Tibial nerve (tissue), 4 donors: Measurements from ENCODE around the gene HIP1.

Source experiments
- CTCF ChIP-seq, 5 experiments: fragments of 200-600 bp in 3 of 5; fragments of 450-650 bp in 2 of 5; sonication (generic) in 3 of 5; IDR thresholded peaks; one replicate each; pipeline ENCODE4 v1.5.1; 2016 to 2019; ENCODE audit warnings: antibody characterized with exemption in 5 of 5, mild to moderate bottlenecking in 3 of 5, moderate library complexity in 2 of 5
- EP300 ChIP-seq, 2 donors: sonication (generic); formaldehyde crosslinking; IDR thresholded peaks; one replicate each; pipeline ENCODE4 v1.6.1; 2017; ENCODE audit warnings: antibody characterized with exemption in 2 of 2, mild to moderate bottlenecking in 1 of 2
- POLR2A ChIP-seq, 2 donors: fragments of 450-650 bp; IDR thresholded peaks; one replicate each; pipeline ENCODE4 v1.6.1; 2017; ENCODE audit warnings: antibody characterized with exemption in 2 of 2, mild to moderate bottlenecking in 2 of 2, moderate library complexity in 2 of 2

DNA sequence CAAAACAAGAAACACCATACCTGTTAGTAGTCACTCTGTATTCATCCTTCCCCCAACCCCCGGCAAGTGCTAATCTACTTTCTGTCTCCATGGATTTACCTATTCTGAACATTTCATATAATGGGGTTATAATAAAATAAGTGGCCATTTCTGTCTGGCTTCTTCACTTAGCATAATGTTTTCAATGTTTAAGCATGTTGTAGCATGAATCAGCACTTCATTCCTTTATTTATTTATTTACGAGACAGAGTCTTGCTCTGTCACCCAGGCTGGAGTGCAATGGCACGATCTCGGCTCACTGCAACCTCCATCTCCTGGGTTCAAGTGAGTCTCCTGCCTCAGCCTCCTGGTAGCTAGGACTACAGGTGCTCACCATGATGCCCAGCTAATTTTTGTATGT is 69.2 kb downstream of the HIP1 start:
- no peak for TF ChIP-seq POLR2A (IDR thresholded peaks at IDR 0.05)
- TF ChIP-seq CTCF (IDR thresholded peaks at IDR 0.05) = no peak
- TF ChIP-seq EP300 (IDR thresholded peaks at IDR 0.05) = no peak
